IMR-90 (cell line): ENCODE measurements around the gene RHBDL3. TPM values are rescaled to one million over a fixed set of nuclear protein-coding genes. Genes with fewer than 3 reads are reported as not detected.

Experiments used
- ATAC-seq: fragments of 200-7000 bp; cut with Tn5 transposase; 2 replicates; pipeline ENCODE4 v1.9.1; 2020; ENCODE audit warnings: low read depth, mild to moderate bottlenecking, moderate library complexity
- BruUV-seq: library from RNA; stranded (reverse); fragments of 400-500 nt; replicated peaks from 2 replicates; lab custom pipeline; 2021; lab: Mats Ljungman, UMichigan
- CTCF ChIA-PET: fragments of 300-600 bp; formaldehyde crosslinking; extraction: SDS; loops from one replicate; lab custom pipeline; 2021; ENCODE audit warnings: antibody characterized with exemption; lab: Yijun Ruan, JAX
- POLR2A ChIA-PET: fragments of 300-600 bp; sonication (Branson Sonifier 250); formaldehyde crosslinking; loops from one replicate; lab custom pipeline; 2022; ENCODE audit warnings: antibody characterized with exemption; ENCODE audit not compliant: unreplicated experiment; lab: Charles Lee
- DNase-seq: peaks from one replicate; pipeline ENCODE4 v3.0.0; 2013
- H2AFZ ChIP-seq: replicated peaks from 2 replicates; pipeline ENCODE3; 2013; ENCODE audit warnings: low read length, mild to moderate bottlenecking; ENCODE audit not compliant: poor library complexity
- H2AK5ac ChIP-seq: 2 replicates; pipeline ENCODE4 v1.6.1; 2013; ENCODE audit warnings: low read depth, low read length, inconsistent platforms
- H2AK9ac ChIP-seq: replicated peaks from 2 replicates; pipeline ENCODE3; 2013; ENCODE audit warnings: mild to moderate bottlenecking, low read depth, low read length, moderate library complexity; ENCODE audit not compliant: poor library complexity
- H2BK120ac ChIP-seq: 2 replicates; pipeline ENCODE4 v1.6.1; 2013; ENCODE audit warnings: low read depth, low read length, inconsistent platforms
- H2BK15ac ChIP-seq: 3 replicates; pipeline ENCODE4 v1.6.1; 2013; ENCODE audit warnings: low read depth, low read length, inconsistent platforms
- H2BK20ac ChIP-seq: 2 replicates; pipeline ENCODE4 v1.6.1; 2013; ENCODE audit warnings: low read depth, mild to moderate bottlenecking, inconsistent platforms, low read length, moderate library complexity
- H2BK5ac ChIP-seq: 2 replicates; pipeline ENCODE4 v1.6.1; 2013; ENCODE audit warnings: mild to moderate bottlenecking, low read depth, low read length, inconsistent platforms; ENCODE audit not compliant: poor library complexity, severe bottlenecking
- H3K14ac ChIP-seq: replicated peaks from 2 replicates; pipeline ENCODE4 v1.6.1; 2013; ENCODE audit warnings: low read depth, low read length, inconsistent platforms
- H3K18ac ChIP-seq: 2 replicates; pipeline ENCODE4 v1.6.1; 2013; ENCODE audit warnings: low read depth, low read length, control low read depth
- H3K23ac ChIP-seq: 2 replicates; pipeline ENCODE4 v1.6.1; 2013; ENCODE audit warnings: low read depth, low read length, inconsistent platforms
- H3K27ac ChIP-seq: 2 replicates; pipeline ENCODE4 v1.5.1; 2013; ENCODE audit warnings: mild to moderate bottlenecking, control low read depth, low read length; ENCODE audit not compliant: insufficient read depth
- H3K27me3 ChIP-seq: 2 replicates; pipeline ENCODE4 v1.6.1; 2013; ENCODE audit warnings: low read length; ENCODE audit not compliant: control insufficient read depth, insufficient read depth
- H3K36me3 ChIP-seq: 2 replicates; pipeline ENCODE4 v1.6.1; 2013; ENCODE audit warnings: low read length, mixed read lengths; ENCODE audit not compliant: control insufficient read depth, insufficient read depth
- H3K4ac ChIP-seq: 2 replicates; pipeline ENCODE4 v1.6.1; 2013; ENCODE audit warnings: low read depth, low read length, inconsistent platforms
- H3K4me1 ChIP-seq: 2 replicates; pipeline ENCODE4 v1.6.1; 2013; ENCODE audit warnings: low read length, mixed read lengths; ENCODE audit not compliant: control insufficient read depth, insufficient read depth
- H3K4me2 ChIP-seq: 2 replicates; pipeline ENCODE4 v1.6.1; 2013; ENCODE audit warnings: low read depth, mild to moderate bottlenecking, control low read depth, low read length, moderate library complexity
- H3K4me3 ChIP-seq: 2 replicates; pipeline ENCODE4 v1.5.1; 2013; ENCODE audit warnings: low read depth, mild to moderate bottlenecking, control low read depth, low read length, moderate library complexity; ENCODE audit not compliant: insufficient read depth
- H3K56ac ChIP-seq: 2 replicates; pipeline ENCODE4 v1.6.1; 2013; ENCODE audit warnings: low read length, inconsistent platforms; ENCODE audit not compliant: insufficient read depth; ENCODE audit errors: extremely low read depth
- H3K79me1 ChIP-seq, 2 experiments: 2 replicates each; pipeline ENCODE4 v1.6.1; 2013; ENCODE audit warnings: low read length in 2 of 2, inconsistent platforms in 1 of 2, low read depth in 1 of 2
- H3K9ac ChIP-seq: 2 replicates; pipeline ENCODE4 v1.6.1; 2013; ENCODE audit warnings: low read depth, low read length, control low read depth
- H3K9me1 ChIP-seq: 2 replicates; pipeline ENCODE4 v1.6.1; 2013; ENCODE audit warnings: low read length, inconsistent platforms; ENCODE audit not compliant: insufficient read depth
- H3K9me3 ChIP-seq: 2 replicates; pipeline ENCODE4 v1.6.1; 2013; ENCODE audit warnings: low read length; ENCODE audit not compliant: control insufficient read depth, insufficient read depth
- H4K20me1 ChIP-seq: 2 replicates; pipeline ENCODE4 v1.6.1; 2013; ENCODE audit warnings: low read length, inconsistent platforms; ENCODE audit not compliant: insufficient read depth
- H4K5ac ChIP-seq: 2 replicates; pipeline ENCODE4 v1.6.1; 2013; ENCODE audit warnings: mild to moderate bottlenecking, low read depth, low read length, control low read depth
- H4K8ac ChIP-seq, 2 experiments: 2 replicates each; pipeline ENCODE4 v1.6.1; 2013; ENCODE audit warnings: low read depth in 2 of 2, low read length in 2 of 2, control low read depth in 1 of 2, inconsistent platforms in 1 of 2
- H4K91ac ChIP-seq: 2 replicates; pipeline ENCODE4 v1.6.1; 2013; ENCODE audit warnings: low read depth, low read length, inconsistent platforms; ENCODE audit not compliant: insufficient read depth
- BHLHE40 ChIP-seq: fragments of 150-350 bp; IDR thresholded peaks from 2 replicates; pipeline ENCODE4 v1.6.1; 2016; ENCODE audit warnings: mild to moderate bottlenecking, low read depth, low read length
- CEBPB ChIP-seq: IDR thresholded peaks from 2 replicates; pipeline ENCODE4 v1.6.1; 2012; ENCODE audit warnings: low read depth, low read length, improper control_type of control experiment
- CHD1 ChIP-seq: IDR thresholded peaks from 2 replicates; pipeline ENCODE4 v1.6.1; 2012; ENCODE audit warnings: low read depth, low read length, improper control_type of control experiment
- ELK1 ChIP-seq: fragments of 150-350 bp; IDR thresholded peaks from 2 replicates; pipeline ENCODE4 v1.6.1; 2016; ENCODE audit warnings: low read depth, mild to moderate bottlenecking, low read length, moderate library complexity, borderline replicate concordance
- FOS ChIP-seq: fragments of 150-350 bp; IDR thresholded peaks from 2 replicates; pipeline ENCODE4 v1.6.1; 2016; ENCODE audit warnings: low read depth, low read length
- MAFK ChIP-seq: IDR thresholded peaks from 2 replicates; pipeline ENCODE4 v1.6.1; 2012; ENCODE audit warnings: low read depth, low read length, improper control_type of control experiment
- MAZ ChIP-seq: IDR thresholded peaks from 2 replicates; pipeline ENCODE4 v1.6.1; 2012; ENCODE audit warnings: low read depth, mild to moderate bottlenecking, low read length, improper control_type of control experiment, moderate library complexity, borderline replicate concordance
- MXI1 ChIP-seq: IDR thresholded peaks from 2 replicates; pipeline ENCODE4 v1.6.1; 2012; ENCODE audit warnings: low read depth, mild to moderate bottlenecking, low read length, moderate library complexity, borderline replicate concordance
- NFE2L2 ChIP-seq: fragments of 150-350 bp; IDR thresholded peaks from 2 replicates; pipeline ENCODE4 v1.6.1; 2016; ENCODE audit warnings: low read depth, mild to moderate bottlenecking, low read length
- POLR2A ChIP-seq: IDR thresholded peaks from 2 replicates; pipeline ENCODE4 v1.6.1; 2012; ENCODE audit warnings: mild to moderate bottlenecking, low read depth, low read length
- RAD21 ChIP-seq: IDR thresholded peaks from 2 replicates; pipeline ENCODE4 v1.6.1; 2012; ENCODE audit warnings: low read length, improper control_type of control experiment
- RCOR1 ChIP-seq: IDR thresholded peaks from 2 replicates; pipeline ENCODE4 v1.6.1; 2012; ENCODE audit warnings: mild to moderate bottlenecking, low read length, improper control_type of control experiment; ENCODE audit not compliant: insufficient replicate concordance
- RFX5 ChIP-seq: IDR thresholded peaks from 2 replicates; pipeline ENCODE4 v1.8.0; 2012; ENCODE audit warnings: low read depth, mild to moderate bottlenecking, low read length, moderate library complexity
- SMC3 ChIP-seq: fragments of 150-350 bp; IDR thresholded peaks from 2 replicates; pipeline ENCODE4 v1.6.1; 2016; ENCODE audit warnings: low read depth, mild to moderate bottlenecking, antibody characterized with exemption, low read length, moderate library complexity
- WGBS, 2 experiments: methylation state at CpG; one replicate each; pipeline versions ENCODE4 v1.1.5 to v1.1.7; 2013; ENCODE audit warnings: missing lambda C conversion rate in 2 of 2; ENCODE audit not compliant: insufficient read length in 1 of 2; ENCODE audit errors: extremely low coverage in 2 of 2; 5-methylcytosine and 5-hydroxymethylcytosine counted together
- dilution Hi-C: fragments of 300-500 bp; cut with HindIII; formaldehyde crosslinking; loops from one replicate; pipeline ENCODE4 v1.14.3; 2018; ENCODE audit warnings: low sequenced_read_pairs; ENCODE audit not compliant: unreplicated experiment
- in situ Hi-C: fragments of 300-500 bp; cut with MboI; formaldehyde crosslinking; loops from 3 replicates; pipeline ENCODE4 v1.14.3; 2019; ENCODE audit warnings: low sequenced_read_pairs, inconsistent platforms, mixed read lengths
- intact Hi-C: fragments of 100-400 bp; cut with micrococcal nuclease; formaldehyde crosslinking; loops from 2 replicates; pipeline ENCODE4 v1.10.0; 2022
- polyA plus RNA-seq, 3 experiments: library from polyadenylated mRNA; depleted of rRNA; stranded (reverse); fragments of >200 nt; gene quantifications; 2 replicates each; pipeline ENCODE4 v1.2.3, GENCODE V29; 2012; ENCODE audit warnings: low replicate concordance in 1 of 3
- total RNA-seq: library from RNA; depleted of rRNA; stranded (reverse); fragments of >200 nt; gene quantifications from 2 replicates; pipeline ENCODE4 v1.2.3, GENCODE V29; 2012
- TF ChIP-seq, protein P1 (sequence below): conservative IDR thresholded peaks from 2 replicates; pipeline ENCODE4 v1.5.1; 2012; ENCODE audit warnings: mild to moderate bottlenecking, low read depth, low read length, improper control_type of control experiment
- TF ChIP-seq, protein P2 (sequence below): fragments of 150-350 bp; IDR thresholded peaks from 2 replicates; pipeline ENCODE4 v1.6.1; 2017; ENCODE audit warnings: mild to moderate bottlenecking, antibody characterized with exemption, low read length, low read depth

The RHBDL3 gene
- total and polyA plus RNA-seq, 2 of the 4 experiments (the other 2 are of a cell fraction): 0.09 to 0.18 TPM

- no peaks in the 10 kb centered on the region; the same call in 1 of the 2 replicates for H4K20me1 ChIP-seq
- no peak overlapping the region for H3K4me3 ChIP-seq
- H3K14ac ChIP-seq: no peak overlapping the region
- no peak overlapping the region for H3K9ac ChIP-seq
- no peak overlapping the region for H3K56ac ChIP-seq
- no peak overlapping the region for H3K23ac ChIP-seq
- H2AK9ac ChIP-seq: no peak overlapping the region
- dilution Hi-C loops: no loop called here
- intact Hi-C loops: no loop called here
- H2BK15ac ChIP-seq: no peak overlapping the region
- H3K79me1 ChIP-seq: no peaks in the 10 kb centered on the region
- peaks cover 37% of the 10 kb centered on the region for H3K27me3 ChIP-seq
- H4K5ac ChIP-seq: no peak overlapping the region
- H4K8ac ChIP-seq: no peak overlapping the region
- no peak overlapping the region for H2BK5ac ChIP-seq
- ATAC-seq (no peak), DNase-seq (no peak)
- no peak overlapping the region for H2BK20ac ChIP-seq
- no peaks in the 10 kb centered on the region for H3K36me3 ChIP-seq
- H2AFZ ChIP-seq: no peak overlapping the region
- no CpG with 5 or more reads among the region's 4 CpGs for WGBS, 2 experiments
- POLR2A ChIA-PET: no interaction called here
- CTCF ChIA-PET: no interaction called here
- H3K4ac ChIP-seq: no peak overlapping the region
- no peak overlapping the region for H3K27ac ChIP-seq
- no peak overlapping the region for H2AK5ac ChIP-seq
- H4K91ac ChIP-seq: no peak overlapping the region
- peaks cover 3% of the 10 kb centered on the region; the same call in 1 of the 2 replicates for H3K9me1 ChIP-seq
- H3K4me1 ChIP-seq: no peaks in the 10 kb centered on the region
- in situ Hi-C loops: no loop called here
- no peak for TF ChIP-seq CHD1
- no peak for TF ChIP-seq MAFK
- TF ChIP-seq ELK1: no peak
- TF ChIP-seq RAD21: no peak
- TF ChIP-seq RCOR1: no peak
- no peak for TF ChIP-seq CEBPB
- TF ChIP-seq BHLHE40: no peak
- TF ChIP-seq, protein P1, sequence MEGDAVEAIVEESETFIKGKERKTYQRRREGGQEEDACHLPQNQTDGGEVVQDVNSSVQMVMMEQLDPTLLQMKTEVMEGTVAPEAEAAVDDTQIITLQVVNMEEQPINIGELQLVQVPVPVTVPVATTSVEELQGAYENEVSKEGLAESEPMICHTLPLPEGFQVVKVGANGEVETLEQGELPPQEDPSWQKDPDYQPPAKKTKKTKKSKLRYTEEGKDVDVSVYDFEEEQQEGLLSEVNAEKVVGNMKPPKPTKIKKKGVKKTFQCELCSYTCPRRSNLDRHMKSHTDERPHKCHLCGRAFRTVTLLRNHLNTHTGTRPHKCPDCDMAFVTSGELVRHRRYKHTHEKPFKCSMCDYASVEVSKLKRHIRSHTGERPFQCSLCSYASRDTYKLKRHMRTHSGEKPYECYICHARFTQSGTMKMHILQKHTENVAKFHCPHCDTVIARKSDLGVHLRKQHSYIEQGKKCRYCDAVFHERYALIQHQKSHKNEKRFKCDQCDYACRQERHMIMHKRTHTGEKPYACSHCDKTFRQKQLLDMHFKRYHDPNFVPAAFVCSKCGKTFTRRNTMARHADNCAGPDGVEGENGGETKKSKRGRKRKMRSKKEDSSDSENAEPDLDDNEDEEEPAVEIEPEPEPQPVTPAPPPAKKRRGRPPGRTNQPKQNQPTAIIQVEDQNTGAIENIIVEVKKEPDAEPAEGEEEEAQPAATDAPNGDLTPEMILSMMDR: no peak
- no peak for TF ChIP-seq FOS
- no peak for TF ChIP-seq MXI1
- TF ChIP-seq SMC3: no peak
- TF ChIP-seq POLR2A: no peak
- TF ChIP-seq NFE2L2: no peak
- TF ChIP-seq, protein P2, sequence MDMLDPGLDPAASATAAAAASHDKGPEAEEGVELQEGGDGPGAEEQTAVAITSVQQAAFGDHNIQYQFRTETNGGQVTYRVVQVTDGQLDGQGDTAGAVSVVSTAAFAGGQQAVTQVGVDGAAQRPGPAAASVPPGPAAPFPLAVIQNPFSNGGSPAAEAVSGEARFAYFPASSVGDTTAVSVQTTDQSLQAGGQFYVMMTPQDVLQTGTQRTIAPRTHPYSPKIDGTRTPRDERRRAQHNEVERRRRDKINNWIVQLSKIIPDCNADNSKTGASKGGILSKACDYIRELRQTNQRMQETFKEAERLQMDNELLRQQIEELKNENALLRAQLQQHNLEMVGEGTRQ: no peak
- no peak for TF ChIP-seq MAZ
- no peak for TF ChIP-seq RFX5
- BruUV-seq: no TSS peak
- no peak overlapping the region for H3K4me2 ChIP-seq
- H3K18ac ChIP-seq: no peak overlapping the region
- H3K9me3 ChIP-seq: no peaks in the 10 kb centered on the region
- no peak overlapping the region for H2BK120ac ChIP-seq
Measured at GRCh38 chr17:32302037-32302436, 36.4 kb downstream of the RHBDL3 start.
